Heart right ventricle (tissue), 16 donors: Measurements from ENCODE around the gene PLCH1. TPM values are rescaled to one million over a fixed set of nuclear protein-coding genes. Genes with fewer than 3 reads are reported as not detected.

ENCODE experiments used
- ATAC-seq, 8 donors: fragments of 200-7000 bp; cut with Tn5 transposase; one replicate each; pipeline ENCODE4 v1.9.1; 2020; ENCODE audit warnings: mild to moderate bottlenecking in 8 of 8, moderate library complexity in 8 of 8, moderate number of reproducible peaks in 1 of 8
- DNase-seq, 2 donors: peaks; one replicate each; pipeline ENCODE4 v3.0.0-alpha.2; 2020
- H3K27ac ChIP-seq, 10 donors: fragments of 200-600 bp; sonication (generic) in 2 of 10; one replicate each; pipeline versions ENCODE4 v1.5.0 to v1.8.0; 2020 to 2022; ENCODE audit warnings: mild to moderate bottlenecking in 3 of 10
- H3K27me3 ChIP-seq, 7 donors: fragments of 200-600 bp; one replicate each; pipeline ENCODE4 v1.8.0; 2021 to 2022; ENCODE audit warnings: mild to moderate bottlenecking in 2 of 7
- H3K36me3 ChIP-seq, 9 donors: fragments of 200-600 bp; sonication (generic) in 1 of 9; one replicate each; pipeline versions ENCODE4 v1.5.0 to v1.8.0; 2020 to 2022; ENCODE audit warnings: mild to moderate bottlenecking in 2 of 9
- H3K4me1 ChIP-seq, 9 donors: fragments of 200-600 bp; sonication (generic) in 1 of 9; one replicate each; pipeline versions ENCODE4 v1.5.0 to v1.8.0; 2020 to 2022; ENCODE audit warnings: mild to moderate bottlenecking in 4 of 9
- H3K4me3 ChIP-seq, 10 donors: fragments of 200-600 bp; sonication (generic) in 2 of 10; one replicate each; pipeline versions ENCODE4 v1.5.0 to v1.8.0; 2020 to 2022; ENCODE audit warnings: mild to moderate bottlenecking in 7 of 10, moderate library complexity in 2 of 10
- H3K9me3 ChIP-seq, 11 donors: fragments of 200-600 bp in 10 of 11; sonication (generic) in 2 of 11; one replicate each; pipeline versions ENCODE4 v1.5.0 to v1.8.0; 2013 to 2022; ENCODE audit warnings: mild to moderate bottlenecking in 2 of 11, control low read depth in 1 of 11, moderate library complexity in 1 of 11
- WGBS, 2 donors: extraction: QIAGEN DNeasy Blood & Tissue Kit; methylation state at CpG; one replicate each; pipeline ENCODE4 v1.1.7; 2013; ENCODE audit warnings: inconsistent platforms in 1 of 2; 5-methylcytosine and 5-hydroxymethylcytosine counted together
- intact Hi-C, 10 donors: fragments of 100-400 bp; cut with DNase I; formaldehyde crosslinking; loops; one replicate each; pipeline versions ENCODE4 v1.11.1 to v1.14.2; 2022
- polyA plus RNA-seq, 2 donors: library from polyadenylated mRNA; stranded (reverse); fragments of 200-250 nt; gene quantifications; one replicate each; pipeline ENCODE4 v1.2.3, GENCODE V29; 2013
- total RNA-seq, 10 donors: library from RNA; stranded (reverse); fragmentation: NEBNext Ultra II Directional in 3 of 10; extraction: Animal tissue kit (Norgen Biotek cat#: 25700) in 3 of 10; gene quantifications; one replicate each; pipeline versions ENCODE4 v1.2.1 to v1.2.4, GENCODE V29; 2021 to 2023
- TF ChIP-seq, protein P1 (sequence below), 9 donors: fragments of 200-600 bp; sonication (generic) in 2 of 9; IDR thresholded peaks; one replicate each; pipeline versions ENCODE4 v1.5.0 to v1.8.0; 2021 to 2022; ENCODE audit warnings: antibody characterized with exemption in 9 of 9, mild to moderate bottlenecking in 5 of 9, moderate library complexity in 1 of 9
- donor health status: Arrhythmogenic right ventricular cardiomyopathy.
- donor health status: ischemic (EF 13 %, LVEDD 7.1; RV severe dilation, severe dysfunction).
- donor health status: healthy with polysubstance abuse.
- donor health status: DM: no; HTN: yes; CAD: no.
- donor health status: DM: no; HTN: no; CAD: no.
- donor health status: ischemic (EF 25% LVEDD 6.9; RV normal size, moderate dysfunction).
- donor health status: ischemic (EF 25% LVEDD 5.7; RV mildly dilated, moderate dysfunction).
- donor health status: healthy.
- donor health status: DM: yes; HTN: yes; CAD: no.
- donor health status: Ischemic cardiomyopathy.
- donor health status: ischemic (EF 35%, LVEDD 5.7; RV mildly dilated, moderate dysfunction).
- donor health status: nonischemic (EF 11% LVEDD 7.7; RV severe dilation, severe dysfunction).
- donor health status: DM: yes; HTN: yes; CAD: no.
- donor health status: PGD.
- donor health status: ischemic (EF 29% LVEDD 5.4; RV normal size, mild dysfunction).
- donor health status: nonischemic (EF 23%, LVEDD 6.1; RV moderate dilation, normal function).

The PLCH1 gene
- total and polyA plus RNA-seq, 12 donors: 0.13 to 2.1 (median 0.51) TPM

DNA sequence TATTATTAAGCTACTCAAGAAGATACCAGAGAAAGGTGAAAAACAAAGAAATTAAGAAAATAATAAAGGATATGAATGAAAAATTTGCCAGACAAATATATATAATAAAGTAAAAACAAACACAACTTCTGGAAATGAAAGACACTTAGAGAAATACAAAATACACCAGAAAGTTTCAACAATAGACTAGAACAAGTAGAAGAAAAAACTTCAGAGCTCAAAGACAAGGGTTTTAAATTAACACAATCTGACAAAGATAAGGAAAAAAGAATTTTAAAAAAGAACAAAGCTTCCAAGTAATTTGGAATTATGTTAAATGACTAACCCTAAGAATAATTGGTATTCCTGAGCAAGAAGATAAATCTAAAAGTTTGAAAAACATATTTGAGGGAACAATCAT is 135.3 kb downstream of the PLCH1 start:
- intact Hi-C loops: no loop called here
- DNase-seq: no peak
- no peaks in the 10 kb centered on the region for H3K4me1 ChIP-seq
- H3K27ac ChIP-seq: no peak overlapping the region
- TF ChIP-seq, protein P1, sequence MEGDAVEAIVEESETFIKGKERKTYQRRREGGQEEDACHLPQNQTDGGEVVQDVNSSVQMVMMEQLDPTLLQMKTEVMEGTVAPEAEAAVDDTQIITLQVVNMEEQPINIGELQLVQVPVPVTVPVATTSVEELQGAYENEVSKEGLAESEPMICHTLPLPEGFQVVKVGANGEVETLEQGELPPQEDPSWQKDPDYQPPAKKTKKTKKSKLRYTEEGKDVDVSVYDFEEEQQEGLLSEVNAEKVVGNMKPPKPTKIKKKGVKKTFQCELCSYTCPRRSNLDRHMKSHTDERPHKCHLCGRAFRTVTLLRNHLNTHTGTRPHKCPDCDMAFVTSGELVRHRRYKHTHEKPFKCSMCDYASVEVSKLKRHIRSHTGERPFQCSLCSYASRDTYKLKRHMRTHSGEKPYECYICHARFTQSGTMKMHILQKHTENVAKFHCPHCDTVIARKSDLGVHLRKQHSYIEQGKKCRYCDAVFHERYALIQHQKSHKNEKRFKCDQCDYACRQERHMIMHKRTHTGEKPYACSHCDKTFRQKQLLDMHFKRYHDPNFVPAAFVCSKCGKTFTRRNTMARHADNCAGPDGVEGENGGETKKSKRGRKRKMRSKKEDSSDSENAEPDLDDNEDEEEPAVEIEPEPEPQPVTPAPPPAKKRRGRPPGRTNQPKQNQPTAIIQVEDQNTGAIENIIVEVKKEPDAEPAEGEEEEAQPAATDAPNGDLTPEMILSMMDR (IDR thresholded peaks at IDR 0.05): no peak
- peaks cover 0 to 41% (median 4%) of the 10 kb centered on the region in 11 donors for H3K9me3 ChIP-seq
- ATAC-seq: no peak
- peaks cover 0 to 4% (median 0%) of the 10 kb centered on the region in 7 donors for H3K27me3 ChIP-seq
- H3K4me3 ChIP-seq: no peak overlapping the region
- no peaks in the 10 kb centered on the region for H3K36me3 ChIP-seq

DNA sequence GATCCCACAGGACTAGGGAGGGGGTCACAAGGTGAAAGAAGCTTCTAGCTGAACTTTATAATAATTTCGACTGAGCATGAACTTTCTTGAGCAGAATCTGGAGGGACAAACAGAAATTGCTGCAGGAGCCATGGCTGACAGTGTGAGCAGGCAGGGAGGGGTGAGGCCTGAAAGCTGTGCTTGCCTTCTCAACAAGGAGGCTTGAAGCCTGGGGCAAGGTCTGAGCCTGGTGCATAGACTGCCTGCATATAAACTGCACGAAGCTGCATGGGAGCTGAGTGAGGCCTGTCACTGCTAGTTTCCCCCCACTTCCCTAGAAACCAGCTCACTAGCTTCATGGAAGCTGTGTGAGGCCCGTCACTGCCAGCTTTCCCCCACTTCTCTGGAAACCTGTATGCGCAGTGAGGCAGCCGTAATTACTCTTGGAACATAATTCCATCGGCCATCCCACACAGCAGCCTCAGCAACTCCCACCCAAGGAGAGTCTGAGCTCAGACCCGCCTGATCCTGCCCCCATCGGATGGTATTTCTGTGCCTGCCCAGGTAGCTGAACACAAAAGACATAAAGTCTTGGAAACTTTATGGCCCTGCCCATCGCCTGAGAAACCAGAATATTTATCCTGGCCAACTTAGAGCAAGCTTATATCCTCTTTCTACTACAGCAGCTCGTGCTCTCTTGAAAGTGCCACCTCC is 136.5 kb downstream of the PLCH1 start:
- WGBS, 2 donors: 86 to 88% methylated on average over 10 of the region's 10 CpGs
- DNase-seq: no peak
- Histone ChIP-seq H3K9me3 (peaks cover 0 to 34% (median 4%) of the 10 kb centered on the region in 11 donors), H3K4me3 (no peak overlapping the region), H3K27me3 (peaks cover 0 to 4% (median 0%) of the 10 kb centered on the region in 7 donors), H3K27ac (no peak overlapping the region), H3K4me1 (no peaks in the 10 kb centered on the region), H3K36me3 (no peaks in the 10 kb centered on the region)
- intact Hi-C loops: no loop called here
- TF ChIP-seq, protein P1 (IDR thresholded peaks at IDR 0.05): no peak
- no peak for ATAC-seq

DNA sequence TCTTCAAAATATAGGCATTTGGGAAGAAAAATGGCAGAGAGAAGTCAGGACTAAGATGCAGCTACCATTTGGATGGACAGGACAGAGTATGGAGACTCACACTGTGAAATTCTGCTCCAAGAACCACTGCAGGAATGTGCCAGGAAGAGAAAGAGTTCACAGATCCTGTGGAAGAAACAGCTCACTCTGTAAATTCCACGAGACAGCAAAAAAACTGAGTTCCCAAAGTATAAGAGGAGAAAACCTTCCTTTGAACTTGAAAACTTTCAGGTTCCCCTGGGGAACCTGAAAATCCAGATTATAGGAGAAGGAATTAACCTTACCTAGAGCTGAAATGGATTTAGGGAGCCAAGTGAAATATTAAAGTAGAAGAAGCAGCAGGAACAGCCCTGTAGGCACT is 137.1 kb downstream of the PLCH1 start:
- WGBS, 2 donors: 51 to 65% methylated on average over 1 of the region's 1 CpG
- Histone ChIP-seq H3K4me1 (no peaks in the 10 kb centered on the region), H3K9me3 (peaks cover 0 to 28% (median 4%) of the 10 kb centered on the region in 11 donors), H3K27ac (no peak overlapping the region), H3K27me3 (peaks cover 0 to 4% (median 0%) of the 10 kb centered on the region in 7 donors), H3K4me3 (no peak overlapping the region), H3K36me3 (no peaks in the 10 kb centered on the region)
- DNase-seq (no peak), ATAC-seq (no peak)
- intact Hi-C loops: no loop called here
- TF ChIP-seq, protein P1 (IDR thresholded peaks at IDR 0.05): no peak

DNA sequence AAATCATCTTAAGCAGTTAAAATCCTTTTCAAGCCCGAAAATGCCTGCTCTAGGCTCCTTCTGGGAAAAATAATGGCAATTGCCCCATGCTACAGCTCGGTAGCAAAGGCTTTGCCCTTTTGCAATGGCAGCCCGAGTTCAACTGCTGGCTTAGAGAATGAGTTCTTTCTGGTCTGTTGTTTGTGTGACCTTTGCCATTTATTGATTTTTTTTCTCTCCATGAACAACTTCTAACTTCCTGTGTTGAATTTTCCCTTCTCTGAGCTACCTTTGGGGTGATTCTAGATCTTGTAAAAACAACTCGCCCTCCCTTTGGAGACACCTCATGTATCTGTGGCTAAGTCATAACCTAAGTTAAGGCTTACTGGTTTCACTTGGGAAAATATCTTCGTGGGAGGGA is 139.3 kb downstream of the PLCH1 start:
- intact Hi-C loops: no loop called here
- TF ChIP-seq, protein P1 (IDR thresholded peaks at IDR 0.05): no peak
- H3K4me1 ChIP-seq: no peaks in the 10 kb centered on the region
- peaks cover 0 to 4% (median 0%) of the 10 kb centered on the region in 7 donors for H3K27me3 ChIP-seq
- DNase-seq: no peak
- peaks cover 0 to 19% (median 4%) of the 10 kb centered on the region in 11 donors for H3K9me3 ChIP-seq
- ATAC-seq: no peak
- WGBS, 2 donors: 53 to 67% methylated on average over 5 of the region's 5 CpGs
- no peak overlapping the region for H3K27ac ChIP-seq
- H3K4me3 ChIP-seq: no peak overlapping the region
- H3K36me3 ChIP-seq: no peaks in the 10 kb centered on the region
